Measurements from ENCODE around the gene SND1.

The SND1 gene

GRCh38 chr7:127776776-127777386, 124.9 kb downstream of the SND1 start:
- DNase-seq = no peak

GRCh38 chr7:127780489-127780888, 128.5 kb downstream of the SND1 start:
- DNase-seq = no peak

DNA sequence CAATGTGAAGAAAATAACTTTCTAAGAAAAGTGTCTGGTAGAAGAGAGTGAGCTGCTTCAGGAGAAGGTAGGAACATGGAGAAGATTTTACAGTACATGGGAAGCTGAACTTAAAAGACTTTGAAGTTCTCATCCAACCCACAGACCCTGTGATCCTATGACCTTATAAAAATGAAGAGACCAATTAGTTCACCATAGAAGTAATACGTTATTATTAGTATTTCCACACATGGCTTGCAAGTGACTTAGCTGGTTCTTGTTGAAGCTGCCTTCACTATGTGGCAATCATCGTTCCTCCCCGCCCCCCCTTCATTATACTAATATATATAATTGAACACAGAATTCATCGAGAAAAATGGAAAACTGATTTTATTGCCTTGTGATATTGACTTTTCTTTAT, 129.1 kb downstream of the SND1 start:
- DNase-seq = no peak

GRCh38 chr7:127782075-127782474, 130.1 kb downstream of the SND1 start:
- no peak for DNase-seq

GRCh38 chr7:127782654-127783559, 130.9 kb downstream of the SND1 start:
- no peak for DNase-seq

- no peak for DNase-seq
These were observed 134.2 kb downstream of the SND1 start for GRCh38 chr7:127786184-127786583.

DNA sequence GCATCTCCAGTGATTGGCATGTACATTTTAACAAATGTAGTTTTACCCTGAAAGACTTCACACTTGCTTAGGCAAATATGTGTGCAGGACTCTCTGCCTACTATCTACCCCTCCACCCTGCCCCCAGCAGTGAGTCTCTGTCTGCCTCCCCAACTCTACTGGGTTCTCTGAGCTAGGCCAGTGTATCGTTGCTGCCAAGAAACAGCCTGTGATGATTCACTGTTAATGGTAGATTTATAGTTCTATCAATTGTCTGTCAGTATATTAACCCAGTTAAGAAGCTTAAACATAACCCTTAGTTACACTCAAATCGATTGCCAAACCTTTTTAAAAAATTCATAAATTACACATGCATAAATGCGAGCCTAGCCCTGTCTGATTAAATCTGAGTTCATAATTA, 137.0 kb downstream of the SND1 start:
- DNase-seq = no peak

DNA sequence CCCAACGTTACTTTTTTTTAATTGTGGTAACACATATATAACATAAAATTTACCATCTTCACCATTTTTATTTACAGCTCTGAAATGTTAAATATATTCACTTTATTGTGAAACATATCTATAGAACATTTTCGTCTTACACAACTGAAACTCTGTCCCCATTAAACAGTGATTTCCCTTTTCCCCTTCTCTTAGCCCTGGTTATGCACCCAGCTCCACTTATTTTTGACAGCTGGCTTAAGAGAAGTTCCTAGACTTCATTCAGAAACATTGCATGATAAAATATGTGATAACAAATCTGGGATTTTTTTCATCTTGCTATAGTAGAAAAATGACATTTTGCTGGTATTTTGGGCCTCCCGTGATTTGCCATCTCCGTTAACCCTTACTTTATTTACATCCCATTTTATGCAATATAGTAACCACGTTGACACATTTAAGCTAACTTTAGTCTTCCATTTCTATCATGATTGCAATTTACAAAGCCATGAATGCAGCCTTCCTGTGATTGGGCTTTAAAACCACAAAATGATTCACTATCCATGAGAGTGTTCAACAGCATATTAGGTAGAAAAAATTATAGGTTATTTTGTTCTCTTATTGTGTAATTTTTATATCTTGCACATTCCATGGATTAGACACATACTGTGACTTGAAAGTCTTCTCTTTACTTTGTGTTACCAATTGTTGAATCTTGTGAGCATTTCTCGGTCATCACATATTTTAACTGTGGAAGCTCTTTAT, 139.6 kb downstream of the SND1 start:
- no peak for DNase-seq

- DNase-seq = peak; percentile 25
These were observed 140.7 kb downstream of the SND1 start for GRCh38 chr7:127792528-127793342.

GRCh38 chr7:127793582-127793981, 141.6 kb downstream of the SND1 start:
- no peak for DNase-seq

DNA sequence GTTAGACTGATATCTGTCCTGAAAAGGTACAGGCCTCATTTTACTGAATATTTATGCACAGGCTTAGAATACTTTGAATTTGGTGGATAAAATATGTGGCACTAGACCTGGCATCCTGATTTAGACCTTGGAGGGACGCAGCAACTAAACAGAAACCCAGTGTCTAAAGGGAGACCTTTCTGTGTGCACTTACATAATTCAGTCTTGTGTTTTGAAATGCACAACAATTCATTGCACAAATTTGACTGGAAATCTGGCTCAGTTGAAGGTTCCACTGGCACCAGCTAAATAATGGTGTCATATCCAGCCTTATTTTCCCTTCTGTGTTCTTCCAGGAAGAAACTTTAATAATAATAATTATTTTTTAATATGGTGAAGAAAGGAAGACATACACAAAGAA, 142.1 kb downstream of the SND1 start:
- DNase-seq = no peak

DNA sequence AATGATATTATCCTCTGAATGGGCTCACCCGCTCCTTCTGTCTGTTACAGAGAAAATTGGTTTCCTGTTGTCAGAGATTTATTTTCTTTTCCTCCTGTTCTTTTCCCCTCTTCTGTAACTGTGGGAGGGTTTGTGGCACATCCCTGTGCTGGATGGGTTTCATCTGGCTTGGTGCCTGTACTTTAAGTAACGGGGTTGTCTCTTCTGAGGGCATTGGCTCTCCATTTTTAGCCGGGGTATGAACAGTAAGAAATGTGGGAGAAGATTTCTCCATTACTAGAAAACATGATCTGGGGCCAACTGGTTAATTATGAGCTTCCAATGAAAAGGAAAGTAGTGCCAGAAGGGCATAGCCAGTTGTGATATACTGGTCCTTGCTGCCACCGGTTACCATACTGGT, 142.6 kb downstream of the SND1 start:
- DNase-seq = no peak

- no peak for DNase-seq
These were observed 146.0 kb downstream of the SND1 start for GRCh38 chr7:127798023-127798422.

DNA sequence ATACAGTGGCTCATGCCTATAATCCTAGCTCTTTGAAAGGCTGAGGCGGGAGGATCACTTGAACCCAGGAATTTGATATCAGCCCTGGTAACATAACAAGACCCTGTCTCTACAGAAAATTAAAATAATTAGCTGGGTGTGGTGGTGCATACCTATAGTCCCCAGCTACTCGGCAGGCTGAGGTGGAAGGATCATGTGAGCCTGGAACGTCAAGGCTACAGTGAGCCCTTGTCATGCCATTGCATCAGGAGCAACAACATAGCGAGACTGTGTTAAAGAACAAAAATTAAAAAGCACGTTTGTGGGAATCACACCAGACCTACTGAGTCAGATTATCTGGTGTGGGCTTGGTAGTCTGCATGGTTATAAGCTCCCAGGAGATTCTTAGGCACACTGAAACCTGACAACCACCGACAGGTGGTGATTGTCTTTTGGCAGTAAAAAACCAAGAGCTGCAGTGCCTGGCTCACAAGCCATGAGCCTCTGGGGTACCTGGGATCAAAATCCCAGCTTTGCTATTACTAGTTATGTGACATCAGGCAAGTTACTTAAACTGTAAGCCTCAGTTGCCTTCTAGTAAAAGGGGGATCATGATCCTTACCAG, 146.9 kb downstream of the SND1 start:
- DNase-seq = no peak

- DNase-seq = no peak
These were observed 147.7 kb downstream of the SND1 start for GRCh38 chr7:127799535-127800305.

DNA sequence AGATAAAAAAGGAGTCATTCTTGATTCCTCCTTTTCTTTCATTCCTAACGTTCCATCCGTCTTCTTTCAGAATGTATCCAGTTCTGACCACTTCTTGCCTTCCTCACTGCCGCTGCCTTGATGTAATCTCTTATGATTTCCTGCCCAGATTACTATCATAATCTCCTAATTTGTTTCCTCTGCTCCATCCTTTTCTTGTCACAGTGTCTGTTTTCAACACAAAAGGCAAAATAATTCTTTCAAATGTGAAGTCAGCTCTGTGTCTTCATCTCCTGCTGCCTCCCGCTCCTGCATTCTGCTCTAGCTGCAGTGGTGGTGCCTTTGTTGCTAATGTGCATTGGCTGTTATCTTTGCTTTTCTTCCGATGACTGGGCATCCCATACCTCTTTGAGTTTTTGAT, 150.9 kb downstream of the SND1 start:
- DNase-seq = no peak

GRCh38 chr7:127803626-127804025, 151.6 kb downstream of the SND1 start:
- peak; percentile 10 for DNase-seq

- DNase-seq = no peak
These were observed 155.3 kb downstream of the SND1 start for GRCh38 chr7:127807340-127807739.

DNA sequence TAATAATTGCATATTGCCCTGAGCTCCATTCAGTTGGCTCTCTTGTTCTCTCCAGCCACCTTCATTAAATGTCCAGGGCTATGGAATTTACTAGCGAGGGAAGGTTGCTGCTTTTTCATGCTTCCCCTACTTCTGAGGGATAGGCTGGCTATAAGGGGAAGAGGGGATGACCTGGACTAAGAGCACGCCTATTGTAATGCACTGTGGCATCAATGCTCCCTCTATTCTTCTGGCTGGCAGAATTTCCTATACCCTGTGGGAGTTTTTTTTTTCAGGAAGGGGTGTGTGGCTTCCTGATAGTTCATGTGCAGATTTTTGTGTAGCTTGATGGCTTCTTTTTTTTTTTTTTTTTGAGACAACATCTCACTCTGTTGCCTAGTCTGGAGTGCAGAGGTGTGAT, 155.8 kb downstream of the SND1 start:
- DNase-seq = no peak

- DNase-seq = no peak
These were observed 157.3 kb downstream of the SND1 start for GRCh38 chr7:127809261-127809702.

- no peak for DNase-seq
These were observed 158.1 kb downstream of the SND1 start for GRCh38 chr7:127810113-127810512.

Data from NCI-H1105 (cell line).